ENCODE measurements around the gene AJAP1. TPM values are rescaled to one million over a fixed set of nuclear protein-coding genes. Genes with fewer than 3 reads are reported as not detected.
"Not testable (repeated sequence)": the region's sequence is repeated elsewhere in the genome, so short reads cannot be mapped to it uniquely, and the experiment has no call there.

The AJAP1 gene
- total and polyA plus RNA-seq, 12 donors, result 0.07 to 2.2 (median 0.44) TPM

DNA sequence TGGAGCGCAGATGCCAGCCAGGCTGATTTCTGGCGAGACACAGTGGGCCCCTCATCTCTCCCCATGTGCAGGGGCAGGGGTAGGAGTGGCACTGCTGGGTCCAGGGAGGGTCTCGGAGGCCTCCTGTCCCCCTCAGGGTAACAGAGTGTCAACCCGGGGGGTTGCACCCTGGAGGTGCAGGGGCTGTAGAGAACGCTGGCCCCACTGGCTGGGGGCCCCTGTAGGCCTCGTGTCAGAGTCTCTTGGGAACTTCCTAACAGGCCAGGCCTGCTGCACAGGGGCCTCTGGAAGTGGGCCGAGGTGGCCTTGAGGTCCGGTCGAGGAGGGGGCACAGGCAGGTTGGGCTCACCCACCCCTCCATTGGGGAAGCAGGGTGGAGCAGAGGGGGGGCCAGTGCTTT lies 38.9 kb upstream of the AJAP1 start:
- H3K4me1 ChIP-seq (replicated peaks in 1 of 2), result no peaks in the 10 kb centered on the region
- no peaks in the 10 kb centered on the region for H3K27me3 ChIP-seq
- H3K9me3 ChIP-seq (replicated peaks in 1 of 3), result no peaks in the 10 kb centered on the region
- intact Hi-C loops (cut with DNase I), result no loop called here
- WGBS, 4 donors, result 74 to 83% (median 78%) methylated on average over 2 to 9 of the region's 9 CpGs
- no peak overlapping the region for H3K27ac ChIP-seq
- H3K36me3 ChIP-seq (replicated peaks in 1 of 2), result no peaks in the 10 kb centered on the region
- no peak overlapping the region for H3K4me3 ChIP-seq
- no peak for DNase-seq
- TF ChIP-seq POLR2A (IDR thresholded peaks at IDR 0.05), result no peak
- TF ChIP-seq, protein P1, sequence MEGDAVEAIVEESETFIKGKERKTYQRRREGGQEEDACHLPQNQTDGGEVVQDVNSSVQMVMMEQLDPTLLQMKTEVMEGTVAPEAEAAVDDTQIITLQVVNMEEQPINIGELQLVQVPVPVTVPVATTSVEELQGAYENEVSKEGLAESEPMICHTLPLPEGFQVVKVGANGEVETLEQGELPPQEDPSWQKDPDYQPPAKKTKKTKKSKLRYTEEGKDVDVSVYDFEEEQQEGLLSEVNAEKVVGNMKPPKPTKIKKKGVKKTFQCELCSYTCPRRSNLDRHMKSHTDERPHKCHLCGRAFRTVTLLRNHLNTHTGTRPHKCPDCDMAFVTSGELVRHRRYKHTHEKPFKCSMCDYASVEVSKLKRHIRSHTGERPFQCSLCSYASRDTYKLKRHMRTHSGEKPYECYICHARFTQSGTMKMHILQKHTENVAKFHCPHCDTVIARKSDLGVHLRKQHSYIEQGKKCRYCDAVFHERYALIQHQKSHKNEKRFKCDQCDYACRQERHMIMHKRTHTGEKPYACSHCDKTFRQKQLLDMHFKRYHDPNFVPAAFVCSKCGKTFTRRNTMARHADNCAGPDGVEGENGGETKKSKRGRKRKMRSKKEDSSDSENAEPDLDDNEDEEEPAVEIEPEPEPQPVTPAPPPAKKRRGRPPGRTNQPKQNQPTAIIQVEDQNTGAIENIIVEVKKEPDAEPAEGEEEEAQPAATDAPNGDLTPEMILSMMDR (IDR thresholded peaks at IDR 0.05), result no peak

GRCh38 chr1:4616831-4617465 lies 37.5 kb upstream of the AJAP1 start:
- H3K27ac ChIP-seq, result no peak overlapping the region
- no peaks in the 10 kb centered on the region for H3K27me3 ChIP-seq
- H3K4me1 ChIP-seq (replicated peaks in 1 of 2), result no peaks in the 10 kb centered on the region
- no peaks in the 10 kb centered on the region for H3K36me3 ChIP-seq (replicated peaks in 1 of 2)
- H3K9me3 ChIP-seq (replicated peaks in 1 of 3), result no peaks in the 10 kb centered on the region
- DNase-seq, result no peak
- intact Hi-C loops (cut with DNase I), result no loop called here
- TF ChIP-seq POLR2A (IDR thresholded peaks at IDR 0.05), result no peak
- TF ChIP-seq, protein P1 (IDR thresholded peaks at IDR 0.05), result no peak
- 83 to 92% (median 85%) methylated on average over 14 to 18 of the region's 18 CpGs for WGBS, 4 donors
- H3K4me3 ChIP-seq, result no peak overlapping the region

- intact Hi-C loops (cut with DNase I), result no loop called here
These were observed 36.9 kb upstream of the AJAP1 start for GRCh38 chr1:4617506-4617905.

GRCh38 chr1:4618827-4619226 lies 35.6 kb upstream of the AJAP1 start:
- H3K4me1 ChIP-seq (replicated peaks in 1 of 2); intact Hi-C loops (cut with DNase I); DNase-seq; H3K27me3 ChIP-seq; H3K9me3 ChIP-seq (replicated peaks in 1 of 3); H3K36me3 ChIP-seq (replicated peaks in 1 of 2); H3K27ac ChIP-seq; H3K4me3 ChIP-seq: not testable (repeated sequence)
- WGBS, 4 donors, result 81 to 98% (median 95%) methylated on average over 3 of the region's 3 CpGs

More at GRCh38 chr1:4617506-4617905, 36.9 kb upstream of the AJAP1 start:
- no peak for TF ChIP-seq POLR2A (IDR thresholded peaks at IDR 0.05)
- TF ChIP-seq, protein P1 (IDR thresholded peaks at IDR 0.05), result no peak
- no peak overlapping the region for H3K27ac ChIP-seq
- no peaks in the 10 kb centered on the region for H3K9me3 ChIP-seq (replicated peaks in 1 of 3)
- H3K36me3 ChIP-seq (replicated peaks in 1 of 2), result no peaks in the 10 kb centered on the region
- WGBS, 4 donors, result 95 to 100% (median 95%) methylated on average over 3 to 6 of the region's 6 CpGs
- H3K4me1 ChIP-seq (replicated peaks in 1 of 2), result no peaks in the 10 kb centered on the region
- no peaks in the 10 kb centered on the region for H3K27me3 ChIP-seq
- no peak overlapping the region for H3K4me3 ChIP-seq
- DNase-seq, result no peak

DNA sequence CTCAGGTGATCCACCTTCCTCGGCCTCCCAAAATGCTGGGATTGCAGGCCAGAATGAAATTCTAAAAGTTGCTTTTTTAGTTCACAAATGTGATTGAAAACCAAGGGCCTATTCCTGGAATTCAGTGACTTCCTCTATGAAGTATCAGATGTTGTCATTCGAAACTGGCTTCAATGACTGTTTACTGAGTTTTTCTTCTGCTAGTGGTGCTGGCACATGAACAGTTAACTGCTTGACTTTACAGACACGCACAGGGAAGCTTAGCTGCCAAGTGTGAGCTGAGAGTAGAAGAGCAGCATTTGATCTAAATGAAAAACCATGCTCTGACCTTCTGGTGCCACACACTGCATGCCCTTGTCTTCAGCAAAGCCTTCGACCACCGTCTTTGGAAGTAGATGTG lies 32.8 kb upstream of the AJAP1 start:
- intact Hi-C loops (cut with DNase I), result no loop called here
- H3K9me3 ChIP-seq (replicated peaks in 1 of 3), result no peaks in the 10 kb centered on the region
- H3K27me3 ChIP-seq, result no peaks in the 10 kb centered on the region
- no peak for DNase-seq
- no peak overlapping the region for H3K4me3 ChIP-seq
- 59 to 66% (median 61%) methylated on average over 5 of the region's 5 CpGs for WGBS, 4 donors
- no peaks in the 10 kb centered on the region for H3K4me1 ChIP-seq (replicated peaks in 1 of 2)
- TF ChIP-seq POLR2A (IDR thresholded peaks at IDR 0.05), result no peak
- TF ChIP-seq, protein P1 (IDR thresholded peaks at IDR 0.05), result no peak
- no peaks in the 10 kb centered on the region for H3K36me3 ChIP-seq (replicated peaks in 1 of 2)
- no peak overlapping the region for H3K27ac ChIP-seq
